HG03064 (cell line): ENCODE results near the gene TRIM71.
"Not testable (repeated sequence)": the region's sequence is repeated elsewhere in the genome, so short reads cannot be mapped to it uniquely, and the experiment has no call there.

Experiments used
- ATAC-seq: cut with Tn5 transposase; IDR thresholded peaks from one replicate; pipeline ENCODE4 v1.9.1; 2021; ENCODE audit warnings: low read depth; ENCODE audit not compliant: unreplicated experiment

Gene TRIM71

DNA sequence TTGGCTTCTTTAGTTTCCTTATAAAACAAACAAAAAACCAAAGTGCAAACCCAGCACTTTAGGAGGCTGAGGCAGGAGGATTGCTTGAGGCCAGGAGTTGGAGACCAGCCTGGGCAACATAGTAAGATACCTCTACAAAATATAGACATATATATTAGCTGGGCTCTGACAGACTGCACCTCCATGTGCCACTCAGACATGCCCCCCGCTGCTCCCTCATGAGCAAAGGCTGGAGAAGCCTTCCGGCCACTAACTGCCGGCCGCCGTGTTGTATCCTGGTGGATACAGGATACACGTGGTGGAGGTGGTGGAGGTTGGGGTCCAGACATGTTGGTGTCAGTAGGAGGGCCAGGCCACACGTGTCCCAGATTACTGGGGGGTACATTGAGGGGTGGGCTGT is 104.3 kb downstream of the TRIM71 start:
- no peak for ATAC-seq

DNA sequence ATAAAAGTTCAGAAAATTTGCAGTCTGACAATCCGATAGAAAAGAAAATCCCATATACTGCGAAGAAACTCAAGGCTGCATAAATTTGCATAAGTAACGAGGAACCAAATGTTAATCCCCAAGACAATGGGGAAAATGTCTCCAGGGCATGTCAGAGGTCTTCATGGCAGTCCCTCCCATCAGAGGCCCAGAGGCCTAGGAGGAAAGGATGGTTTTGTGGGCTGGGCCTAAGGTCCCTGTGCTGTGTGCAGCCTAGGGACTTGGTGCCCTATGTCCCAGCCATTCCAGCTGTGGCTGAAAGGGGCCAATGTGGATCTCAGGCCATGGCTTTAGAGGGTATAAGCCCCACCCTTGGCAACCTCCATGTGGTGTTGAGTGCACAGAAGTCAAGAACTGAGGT is 112.4 kb downstream of the TRIM71 start:
- no peak for ATAC-seq

DNA sequence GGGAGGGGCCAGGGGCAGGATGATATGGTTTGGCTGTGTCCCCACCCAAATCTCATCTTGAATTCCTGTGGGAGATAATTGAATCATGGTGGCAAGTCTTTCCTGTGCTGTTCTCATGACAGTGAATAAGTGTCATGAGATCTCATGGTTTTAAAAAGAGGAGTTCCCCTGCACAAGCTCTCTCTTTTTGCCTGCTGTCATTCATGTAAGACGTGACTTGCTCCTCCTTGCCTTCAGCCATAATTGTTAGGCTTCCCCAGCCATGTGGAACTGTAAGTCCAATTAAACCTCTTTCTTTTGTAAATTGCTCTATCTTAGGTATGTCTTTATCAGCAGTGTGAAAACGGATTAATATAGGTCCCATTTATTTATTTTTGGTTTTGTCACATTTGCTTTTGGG is 113.5 kb downstream of the TRIM71 start:
- ATAC-seq: not testable (repeated sequence)

GRCh38 chr3:32934150-32934742 is 116.4 kb downstream of the TRIM71 start:
- ATAC-seq: no peak

- no peak for ATAC-seq
Measured at GRCh38 chr3:32937331-32937730, 119.5 kb downstream of the TRIM71 start.

DNA sequence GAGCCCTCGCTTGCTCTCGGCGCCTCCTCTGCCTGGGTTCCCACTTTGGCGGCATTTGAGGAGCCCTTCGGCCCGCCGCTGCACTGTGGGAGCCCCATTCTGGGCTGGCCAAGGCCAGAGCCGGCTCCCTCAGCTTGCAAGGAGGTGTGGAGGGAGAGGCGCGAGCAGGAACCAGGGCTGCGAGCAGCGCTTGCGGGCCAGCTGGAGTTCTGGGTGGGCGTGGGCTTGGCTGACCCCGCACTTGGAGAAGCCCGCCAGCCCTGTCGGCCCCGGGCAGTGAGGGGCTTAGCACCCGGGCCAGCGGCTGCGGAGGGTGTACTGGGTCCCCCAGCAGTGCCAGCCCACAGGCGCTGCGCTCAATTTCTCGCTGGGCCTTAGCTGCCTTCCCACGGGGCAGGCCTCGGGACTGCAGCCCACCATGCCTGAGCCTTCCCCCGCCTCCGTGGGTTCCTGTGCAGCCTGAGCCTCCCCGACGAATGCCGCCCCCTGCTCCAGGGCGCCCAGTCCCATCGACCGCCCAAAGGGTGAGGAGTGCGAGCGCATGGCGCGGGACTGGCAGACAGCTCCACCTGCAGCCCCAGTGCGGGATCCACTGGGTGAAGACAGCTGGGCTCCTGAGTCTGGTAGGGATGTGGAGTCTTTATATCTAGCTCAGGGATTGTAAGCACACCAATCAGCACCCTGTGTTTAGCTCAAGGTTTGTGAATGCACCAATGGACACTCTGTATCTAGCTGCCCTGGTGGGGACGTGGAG is 121.9 kb downstream of the TRIM71 start:
- ATAC-seq: not testable (repeated sequence)

GRCh38 chr3:32940726-32941125 is 122.9 kb downstream of the TRIM71 start:
- ATAC-seq: no peak

DNA sequence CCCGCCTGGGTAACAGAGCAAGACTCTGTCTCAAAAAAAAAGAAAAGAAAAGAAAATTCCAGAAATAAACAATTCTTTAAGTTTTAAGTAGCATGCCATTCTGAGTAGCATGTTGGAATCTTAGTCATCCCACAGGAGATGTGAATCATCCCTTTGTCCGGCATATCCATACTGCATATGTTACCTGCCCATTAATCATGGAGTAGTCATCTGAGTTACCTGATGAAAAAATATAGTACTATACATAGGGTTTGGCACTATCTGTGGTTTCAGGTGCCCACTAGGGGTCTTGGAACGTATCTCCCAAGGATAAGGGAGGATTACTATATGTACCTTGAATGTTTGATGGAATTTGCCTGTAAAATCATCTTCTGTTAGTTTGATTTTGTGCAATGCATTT is 127.3 kb downstream of the TRIM71 start:
- no peak for ATAC-seq

DNA sequence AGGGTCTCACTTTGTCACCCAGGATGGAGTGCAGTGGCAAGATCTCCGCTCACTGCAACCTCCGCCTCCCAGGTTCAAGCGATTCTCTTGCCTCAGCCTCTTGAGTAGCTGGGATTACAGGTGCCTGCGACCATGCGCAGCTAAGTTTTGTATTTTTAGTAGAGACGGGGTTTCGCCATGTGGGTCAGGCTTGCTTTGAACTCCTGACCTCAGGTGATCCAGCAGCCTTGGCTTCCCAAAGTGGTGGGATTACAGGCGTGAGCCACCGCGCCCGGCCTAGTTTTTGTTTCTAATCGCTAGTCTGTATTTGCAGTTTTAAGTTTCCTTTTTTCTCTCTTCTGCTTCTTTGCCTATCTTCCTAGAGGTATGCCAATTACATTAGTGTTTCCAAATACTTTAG is 127.8 kb downstream of the TRIM71 start:
- not testable (repeated sequence) for ATAC-seq

GRCh38 chr3:32946973-32947788 is 129.4 kb downstream of the TRIM71 start:
- peak; percentile 30 for ATAC-seq
